Middle frontal gyrus (tissue), 1 donor: ENCODE data around the gene MED28.

Experiments
- DNase-seq: peaks from one replicate; pipeline ENCODE4 v3.0.0-alpha.2; 2015; ENCODE audit warnings: low spot score; ENCODE audit errors: extremely low spot score

Gene MED28

DNA sequence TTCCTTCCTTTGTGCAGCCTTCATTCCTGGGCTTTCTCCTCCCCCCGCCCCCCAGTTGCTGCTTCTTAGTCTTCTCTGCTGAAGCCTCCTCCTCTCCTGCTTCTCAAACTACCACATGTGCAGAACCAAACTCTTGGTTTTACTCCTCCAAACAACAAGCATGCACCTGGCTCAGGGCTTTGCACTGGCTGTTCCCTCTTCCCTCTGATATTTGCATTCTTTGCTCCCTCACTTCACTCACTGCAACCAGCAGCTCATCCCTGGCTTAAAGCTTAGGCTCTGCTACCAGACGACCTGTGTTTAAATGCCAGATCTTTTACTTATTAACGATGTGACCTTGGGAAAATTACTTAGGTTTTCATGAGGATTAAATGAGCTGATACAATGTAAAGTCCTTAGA is 51.4 kb downstream of the MED28 start:
- no peak for DNase-seq

DNA sequence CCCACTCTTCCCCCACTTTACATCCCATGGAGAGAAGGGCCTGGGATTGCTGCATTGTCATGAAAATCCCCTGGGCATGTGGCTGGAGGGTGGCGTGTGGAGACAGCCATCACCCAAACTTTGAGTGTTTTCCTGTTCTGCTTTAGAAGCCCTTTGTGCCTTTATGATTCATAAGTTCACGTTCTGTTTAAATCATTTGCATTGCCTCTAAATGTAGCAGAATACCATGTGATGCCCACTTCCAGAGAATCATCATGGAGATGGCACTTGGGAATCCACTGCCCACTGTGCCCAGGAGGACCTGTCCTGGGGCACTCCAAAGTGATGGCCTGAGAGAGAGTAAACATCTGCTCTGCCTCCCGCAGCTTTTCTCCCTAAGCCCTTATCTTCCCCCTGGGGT is 52.8 kb downstream of the MED28 start:
- no peak for DNase-seq

DNA sequence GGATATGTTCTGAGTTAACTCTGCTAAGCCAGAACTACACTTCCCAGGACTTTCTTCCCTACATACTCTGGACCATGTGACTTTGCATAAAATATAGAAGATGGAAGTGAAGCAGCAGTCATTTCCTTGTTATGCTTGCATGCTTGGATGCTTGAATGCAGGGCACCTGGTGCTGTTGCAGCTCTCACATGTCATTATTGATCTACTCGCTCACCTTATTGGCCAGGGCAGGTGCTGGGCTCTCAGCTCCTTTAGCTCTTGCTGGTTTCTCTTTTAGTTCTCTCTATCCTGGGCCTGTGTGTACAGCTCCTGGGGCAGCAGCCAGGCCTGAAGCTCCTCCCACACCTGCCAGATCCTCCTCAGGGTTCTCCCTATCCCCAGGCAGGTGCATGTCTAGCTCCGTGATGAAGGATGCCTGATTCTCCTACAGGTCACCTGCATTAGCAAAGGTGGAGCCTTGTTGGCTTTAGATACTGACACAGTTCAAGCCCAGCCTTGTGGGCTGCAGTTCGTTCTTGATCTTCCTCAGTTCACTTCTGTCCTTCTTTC is 53.3 kb downstream of the MED28 start:
- no peak for DNase-seq

DNA sequence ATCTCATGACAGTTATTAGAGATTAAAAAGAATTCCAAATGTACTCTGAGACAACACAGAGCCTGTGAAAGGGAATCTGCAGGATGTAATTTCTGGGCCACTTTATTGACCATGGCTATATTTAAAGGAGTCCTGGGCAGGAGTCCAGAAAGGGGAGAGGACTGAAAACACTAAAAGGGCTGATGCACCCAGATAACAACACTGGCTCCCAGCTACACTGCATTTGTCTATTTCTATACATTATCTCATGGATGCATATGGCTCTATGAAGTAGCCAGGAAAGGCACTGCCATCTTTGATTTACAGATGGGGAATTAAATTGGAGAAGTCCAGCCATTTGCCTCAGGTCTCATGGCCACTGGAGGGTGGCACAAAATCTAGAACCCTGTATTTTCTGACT is 56.0 kb downstream of the MED28 start:
- no peak for DNase-seq

DNA sequence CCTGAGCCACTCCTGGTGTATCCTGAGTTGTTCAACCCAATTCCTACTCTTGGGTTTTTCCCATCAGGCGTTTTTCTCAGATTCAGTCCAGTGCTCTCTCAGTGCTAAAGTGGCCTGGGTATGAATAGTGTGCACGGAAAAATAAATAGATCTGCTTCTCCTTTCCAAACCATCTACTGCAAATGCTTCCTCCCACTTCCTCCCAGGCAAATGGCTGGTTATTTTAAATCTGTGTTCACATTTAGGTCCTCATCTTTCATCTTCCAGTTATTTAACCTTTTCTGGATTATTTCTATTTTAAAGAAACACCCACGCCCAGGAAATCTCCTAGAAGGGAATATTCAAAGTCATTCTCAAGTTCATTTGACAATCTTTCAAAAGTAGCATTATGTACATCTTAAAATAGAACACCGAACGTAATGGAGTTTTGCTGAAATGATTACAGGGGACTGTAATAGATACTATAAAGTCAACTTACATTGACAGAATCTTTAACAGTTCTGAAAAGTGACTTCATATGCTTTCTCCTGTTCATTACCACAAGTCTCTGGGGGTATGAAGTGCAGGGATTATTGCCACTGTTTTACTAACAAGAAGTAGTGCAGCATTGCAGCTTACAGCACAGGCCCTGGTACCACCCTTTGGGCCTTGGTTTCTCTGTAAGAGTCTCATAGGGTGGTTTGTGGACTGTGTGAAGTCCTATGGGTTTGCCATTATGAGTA is 66.3 kb downstream of the MED28 start:
- DNase-seq, result no peak

DNA sequence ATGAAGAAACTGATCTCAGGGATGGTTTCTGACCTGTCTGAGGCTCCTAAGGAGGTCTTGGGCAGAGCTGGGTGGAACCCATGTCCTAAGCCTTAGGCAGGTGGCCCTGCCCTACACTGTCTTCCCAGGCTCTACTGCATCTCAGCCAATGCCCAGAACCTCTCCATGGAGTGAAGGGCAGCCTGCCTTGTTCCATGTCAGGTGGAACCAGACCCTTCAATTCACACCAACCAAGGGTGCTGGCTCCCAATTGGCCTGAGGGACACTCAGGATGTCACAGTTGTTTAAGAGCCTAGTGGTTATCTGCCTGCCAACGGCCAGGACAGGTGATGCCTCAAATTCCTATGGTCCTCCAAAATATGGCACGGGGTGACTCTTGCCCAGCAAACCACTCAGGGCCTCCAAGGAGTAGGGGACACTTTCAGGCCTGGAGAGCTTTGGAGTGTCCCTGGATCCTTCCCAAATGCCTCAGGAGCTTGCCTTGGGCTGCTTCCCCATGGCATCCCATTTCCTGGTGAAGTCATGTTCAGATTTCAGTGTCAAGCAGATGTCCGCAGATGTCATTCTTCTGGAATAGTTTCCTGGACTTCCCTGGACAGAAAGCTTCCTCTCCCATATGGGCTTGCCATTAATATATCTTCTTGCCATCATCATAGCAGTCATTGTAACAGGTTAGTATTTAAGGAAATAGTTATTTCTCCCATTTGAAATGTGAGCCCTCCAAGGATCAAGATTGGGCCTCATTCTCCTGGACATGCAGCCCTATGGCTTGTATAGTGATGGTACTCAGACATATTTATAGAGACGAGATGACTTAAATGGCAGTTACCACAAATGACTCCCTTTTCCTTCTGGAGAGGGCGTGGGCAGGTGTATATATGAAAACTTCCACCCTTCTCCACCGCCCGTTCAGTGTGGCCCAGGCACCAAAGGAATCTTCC is 67.1 kb downstream of the MED28 start:
- DNase-seq, result no peak

DNA sequence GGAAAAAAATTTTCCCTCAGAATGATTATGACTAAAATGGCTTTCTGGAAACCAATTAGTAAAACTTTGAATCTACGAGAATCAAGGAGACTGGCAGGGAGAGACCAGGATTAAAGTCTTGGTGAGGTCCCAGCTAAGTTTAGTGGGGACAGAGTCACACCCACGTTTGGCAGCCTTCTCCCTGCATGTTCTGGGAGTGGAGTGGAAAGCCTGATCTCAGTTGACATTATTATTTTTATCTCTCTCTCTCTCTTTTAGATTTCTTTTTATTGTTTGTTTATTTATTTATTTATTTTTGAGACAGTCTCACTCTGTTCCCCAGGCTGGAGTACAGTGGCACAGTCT is 67.8 kb downstream of the MED28 start:
- DNase-seq, result no peak
